Tibial nerve (tissue), 3 donors: ENCODE data around the gene ASH1L.
"Not testable (repeated sequence)": the region's sequence is repeated elsewhere in the genome, so short reads cannot be mapped to it uniquely, and the experiment has no call there.

Experiments
- POLR2A ChIP-seq, 2 donors: fragments of 450-650 bp; IDR thresholded peaks; one replicate each; pipeline ENCODE4 v1.6.1; 2017; ENCODE audit warnings: antibody characterized with exemption in 2 of 2, mild to moderate bottlenecking in 2 of 2, moderate library complexity in 2 of 2
- TF ChIP-seq, protein P1 (sequence below), 5 experiments: fragments of 200-600 bp in 3 of 5; fragments of 450-650 bp in 2 of 5; sonication (generic) in 3 of 5; IDR thresholded peaks; one replicate each; pipeline ENCODE4 v1.5.1; 2016 to 2019; ENCODE audit warnings: antibody characterized with exemption in 5 of 5, mild to moderate bottlenecking in 3 of 5, moderate library complexity in 2 of 5

DNA sequence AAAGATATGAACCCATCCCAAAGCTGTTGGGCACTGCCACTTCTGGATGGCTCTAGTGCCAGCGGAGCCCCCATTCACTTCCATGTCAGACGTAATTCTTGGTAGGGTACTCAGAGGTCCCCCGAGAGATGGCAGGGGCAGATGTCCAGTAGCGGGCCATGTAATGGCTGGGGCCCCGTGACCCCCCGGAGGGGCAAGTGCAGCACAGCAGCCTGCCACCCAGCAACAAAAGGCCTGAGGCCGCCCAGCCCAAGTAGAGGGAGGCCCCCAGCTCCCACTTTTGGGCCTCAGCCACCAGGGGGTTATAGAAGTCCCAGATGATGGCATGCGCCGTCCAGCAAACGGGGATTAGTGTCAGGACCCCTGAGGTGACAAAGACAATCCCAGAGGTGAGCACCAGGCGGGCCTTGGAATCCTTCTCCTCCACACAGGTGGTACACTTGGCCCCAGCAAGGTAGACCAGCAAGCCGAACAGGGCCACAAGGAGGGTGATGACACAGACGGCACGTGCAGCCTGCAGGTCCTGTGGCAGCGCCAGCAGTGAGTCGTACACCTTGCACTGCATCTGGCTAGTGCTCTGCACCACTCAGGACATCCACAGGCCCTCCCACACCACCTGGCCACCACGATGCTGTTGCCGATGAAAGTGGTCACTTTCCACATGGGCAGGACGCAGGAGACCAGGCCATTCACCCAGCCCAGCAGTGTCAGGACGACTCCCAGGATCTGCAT lies 28.1 kb upstream of the ASH1L start:
- TF ChIP-seq, protein P1, sequence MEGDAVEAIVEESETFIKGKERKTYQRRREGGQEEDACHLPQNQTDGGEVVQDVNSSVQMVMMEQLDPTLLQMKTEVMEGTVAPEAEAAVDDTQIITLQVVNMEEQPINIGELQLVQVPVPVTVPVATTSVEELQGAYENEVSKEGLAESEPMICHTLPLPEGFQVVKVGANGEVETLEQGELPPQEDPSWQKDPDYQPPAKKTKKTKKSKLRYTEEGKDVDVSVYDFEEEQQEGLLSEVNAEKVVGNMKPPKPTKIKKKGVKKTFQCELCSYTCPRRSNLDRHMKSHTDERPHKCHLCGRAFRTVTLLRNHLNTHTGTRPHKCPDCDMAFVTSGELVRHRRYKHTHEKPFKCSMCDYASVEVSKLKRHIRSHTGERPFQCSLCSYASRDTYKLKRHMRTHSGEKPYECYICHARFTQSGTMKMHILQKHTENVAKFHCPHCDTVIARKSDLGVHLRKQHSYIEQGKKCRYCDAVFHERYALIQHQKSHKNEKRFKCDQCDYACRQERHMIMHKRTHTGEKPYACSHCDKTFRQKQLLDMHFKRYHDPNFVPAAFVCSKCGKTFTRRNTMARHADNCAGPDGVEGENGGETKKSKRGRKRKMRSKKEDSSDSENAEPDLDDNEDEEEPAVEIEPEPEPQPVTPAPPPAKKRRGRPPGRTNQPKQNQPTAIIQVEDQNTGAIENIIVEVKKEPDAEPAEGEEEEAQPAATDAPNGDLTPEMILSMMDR (IDR thresholded peaks at IDR 0.05), result not testable (repeated sequence)
- TF ChIP-seq POLR2A (IDR thresholded peaks at IDR 0.05), result not testable (repeated sequence)
